ENCODE measurements around the gene IQCM.
"Not testable (repeated sequence)": the region's sequence is repeated elsewhere in the genome, so short reads cannot be mapped to it uniquely, and the experiment has no call there.

Gene IQCM

DNA sequence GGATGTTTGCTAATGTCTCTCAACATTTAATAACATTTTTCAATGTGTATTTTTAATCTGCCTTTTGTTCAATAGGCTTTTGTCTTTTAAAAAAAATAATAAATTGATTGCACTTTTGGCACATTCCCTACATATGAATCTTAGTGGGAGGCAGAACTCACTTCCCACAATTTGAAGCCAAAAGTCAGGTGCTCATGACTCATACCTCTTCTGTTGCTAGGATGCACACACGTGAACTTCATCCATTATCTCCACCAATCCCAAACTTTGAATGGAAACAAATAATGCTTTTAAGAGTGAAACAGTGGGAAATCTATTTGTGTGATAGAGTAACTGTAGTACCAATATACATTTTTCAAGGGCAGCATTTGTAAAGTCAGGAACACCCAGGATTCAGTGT lies 260.5 kb downstream of the IQCM start:
- DNase-seq, result no peak

DNA sequence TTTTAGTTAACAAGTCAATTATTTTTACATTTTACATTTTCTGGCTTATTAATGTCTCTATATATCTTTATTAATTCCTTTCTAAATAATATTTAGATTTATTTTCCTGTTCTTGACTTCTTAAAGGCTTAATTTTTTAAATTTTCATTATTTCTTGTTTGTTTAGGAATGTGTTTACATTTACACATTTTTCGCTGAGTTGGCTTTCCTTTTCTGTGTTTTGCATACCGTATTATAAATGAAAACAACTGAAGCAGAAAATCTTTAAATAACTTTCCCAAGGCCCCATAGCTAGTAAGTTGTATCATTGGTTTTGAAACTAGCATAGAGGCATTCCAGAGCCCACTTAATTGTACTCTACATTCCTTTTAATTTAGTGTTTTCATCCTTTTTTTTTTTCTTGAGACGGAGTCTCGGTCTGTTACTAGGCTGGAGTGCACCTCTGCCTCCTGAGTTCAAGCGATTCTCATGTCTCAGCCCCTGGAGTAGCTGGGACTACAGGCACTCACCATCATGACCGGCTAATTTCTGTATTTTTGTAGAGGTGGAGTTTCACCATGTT lies 261.6 kb downstream of the IQCM start:
- no peak for DNase-seq

DNA sequence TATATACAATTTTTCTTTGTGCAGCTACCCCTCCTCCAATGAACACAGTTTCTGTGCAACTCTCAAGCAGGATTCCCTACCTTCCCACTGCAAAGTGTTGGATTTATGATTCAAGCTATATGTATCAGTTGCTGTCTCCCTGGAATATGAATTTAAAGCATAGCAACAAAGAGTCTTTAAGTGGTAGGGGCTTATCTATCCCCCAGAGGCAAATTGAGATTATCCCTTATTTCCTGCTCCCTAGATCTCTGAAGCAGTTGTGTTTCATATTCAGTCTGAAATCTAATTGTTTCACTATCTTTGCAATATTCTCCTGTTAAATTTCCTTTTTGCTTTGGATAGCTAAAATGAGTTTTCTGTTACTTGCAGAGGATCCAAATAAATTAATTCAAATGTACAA lies 263.0 kb downstream of the IQCM start:
- DNase-seq, result no peak

DNA sequence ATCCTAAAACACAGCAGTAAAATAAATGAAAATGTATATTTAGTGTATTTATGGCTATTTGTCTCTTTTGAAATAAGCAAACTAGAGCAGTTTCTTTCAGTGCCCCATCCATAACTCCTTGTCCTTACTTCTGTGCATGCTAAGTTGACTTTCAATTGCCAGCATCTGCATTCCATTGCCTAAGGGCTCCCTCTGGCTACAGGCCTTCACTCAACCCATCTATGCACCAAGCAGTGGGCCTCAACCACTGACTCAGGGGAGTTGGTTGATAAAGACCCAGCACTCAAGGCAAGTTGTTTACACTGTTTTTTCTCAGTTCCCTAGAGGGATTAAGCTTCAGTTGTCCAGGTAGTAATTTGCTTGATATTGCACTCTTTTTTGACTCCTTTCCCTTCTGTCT lies 265.7 kb downstream of the IQCM start:
- DNase-seq, result no peak

DNA sequence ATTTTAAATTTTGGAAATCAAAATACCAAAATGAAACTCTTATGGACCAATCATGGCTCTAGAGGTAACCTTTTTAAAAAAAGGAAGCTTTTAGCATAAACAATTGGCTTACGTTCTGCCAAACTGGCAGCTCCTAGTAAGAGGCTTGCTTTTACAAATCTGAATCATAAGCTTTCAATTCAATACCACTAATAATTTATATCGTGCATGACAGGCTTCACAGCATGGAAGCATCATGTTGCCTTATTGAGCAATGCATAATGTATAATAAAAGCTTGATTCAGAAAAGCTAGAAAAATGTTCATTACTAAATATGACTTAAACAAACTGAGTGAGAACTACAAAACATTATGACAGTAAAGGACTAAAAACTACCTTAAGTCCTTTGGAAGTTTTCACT lies 280.9 kb downstream of the IQCM start:
- no peak for DNase-seq

DNA sequence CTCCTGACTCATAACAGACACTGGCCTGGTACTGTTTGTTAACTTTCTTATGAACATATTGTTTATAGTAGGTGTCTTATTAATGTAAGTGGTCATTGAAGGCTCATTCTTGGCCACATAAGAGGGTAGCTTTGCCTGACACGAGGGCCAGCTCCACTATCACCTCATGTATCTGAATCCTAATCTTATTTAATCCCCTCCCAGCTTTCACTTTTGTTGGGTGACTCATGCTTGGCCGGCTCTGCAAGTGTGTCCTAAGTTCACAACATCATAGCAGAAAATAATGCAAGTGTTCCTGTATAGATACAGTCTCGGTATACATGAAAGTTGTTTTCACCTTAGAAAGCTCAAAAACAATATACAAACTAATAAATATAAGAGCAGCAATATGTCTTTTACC lies 283.8 kb downstream of the IQCM start:
- no peak for DNase-seq

DNA sequence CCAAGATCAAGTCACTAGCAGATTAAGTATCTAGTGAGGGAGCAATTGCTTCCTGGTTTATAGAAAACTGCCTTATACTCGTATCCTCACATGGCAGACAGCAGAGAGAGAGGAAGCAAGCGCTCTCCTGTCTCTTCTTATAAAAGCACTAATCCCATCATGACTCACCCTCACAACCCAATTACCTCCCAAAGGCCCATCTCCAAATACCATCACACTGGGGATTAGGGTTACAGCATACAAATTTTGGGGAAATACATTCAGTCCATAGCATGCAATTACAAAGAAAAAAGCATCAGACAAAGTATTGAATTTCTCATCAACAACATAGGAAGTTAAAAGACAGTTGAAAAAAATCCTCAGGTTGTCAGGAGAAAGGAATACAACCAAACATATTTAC lies 292.6 kb downstream of the IQCM start:
- DNase-seq, result no peak

DNA sequence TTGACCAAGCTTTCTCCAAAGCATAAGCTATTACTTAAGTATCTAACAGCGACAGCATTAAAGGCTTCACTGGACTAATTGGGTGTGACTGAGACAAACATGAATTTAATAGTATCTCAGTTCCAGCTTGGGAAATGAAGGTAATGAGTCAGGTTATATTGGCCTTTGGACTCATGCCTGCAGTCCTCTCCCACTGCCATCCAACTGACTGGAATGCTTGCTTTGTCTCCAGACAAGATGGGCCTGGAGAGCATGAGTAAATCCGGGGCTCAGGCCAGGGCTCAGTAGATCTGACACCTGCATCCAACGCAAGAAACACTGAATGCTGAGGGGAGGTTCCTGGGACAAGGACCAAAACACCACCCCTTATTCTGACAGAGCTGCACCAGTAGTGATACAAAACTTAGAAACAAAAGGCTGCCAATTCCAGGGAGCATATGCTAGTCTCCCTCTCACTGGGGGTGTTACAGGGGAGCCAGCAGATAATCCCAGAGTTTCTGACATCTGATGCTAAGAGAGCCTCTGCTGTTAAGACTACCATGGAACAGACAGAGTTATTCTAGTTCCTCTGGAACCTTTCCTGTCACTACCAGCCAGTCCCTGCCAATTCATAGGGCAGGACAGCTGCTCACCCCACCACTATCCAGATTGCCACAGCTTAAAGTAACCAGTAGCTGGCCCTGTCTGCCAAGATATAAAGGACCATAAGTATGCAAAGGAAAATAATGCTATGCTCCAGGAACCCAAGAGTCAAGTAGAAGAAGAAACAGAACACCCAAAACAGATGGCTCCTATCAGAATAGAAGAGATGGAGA lies 293.8 kb downstream of the IQCM start:
- no peak for DNase-seq

DNA sequence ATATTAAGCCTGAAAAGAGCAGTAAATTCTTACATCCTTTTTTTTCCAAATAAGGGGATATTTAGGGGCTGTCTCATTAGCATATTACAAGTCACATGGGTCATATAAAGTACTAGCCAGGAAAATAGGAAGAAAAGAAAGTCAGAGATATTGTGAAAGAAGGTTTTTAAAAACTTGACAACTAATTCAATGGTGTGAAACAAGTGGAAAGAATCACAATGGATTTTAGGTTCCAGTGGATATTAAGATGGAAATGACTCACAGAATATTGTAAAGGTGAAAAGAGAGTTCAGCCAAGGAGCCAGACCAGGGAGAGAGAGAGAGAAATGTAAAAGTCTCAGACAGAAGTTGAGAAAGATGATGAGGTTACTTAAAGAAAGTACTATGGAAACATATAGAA lies 297.2 kb downstream of the IQCM start:
- DNase-seq, result no peak

DNA sequence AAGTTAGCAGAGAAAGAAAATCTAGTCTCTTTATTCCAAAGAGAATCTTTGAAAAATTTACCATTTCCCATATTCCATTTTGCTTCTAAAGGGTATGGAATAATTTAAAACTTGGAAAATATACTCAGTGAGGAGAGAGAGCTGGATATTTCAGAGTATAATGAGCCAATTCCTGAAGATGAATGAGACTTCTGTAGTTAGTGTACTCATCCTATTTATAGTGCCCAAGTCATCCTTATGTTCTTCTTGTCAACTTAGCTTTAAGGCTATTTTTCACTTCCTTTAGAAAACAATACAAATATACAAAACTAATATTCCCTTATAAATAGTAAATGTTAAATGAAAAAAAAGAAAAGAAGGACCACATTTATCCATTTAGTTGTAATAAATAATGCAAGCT lies 302.6 kb downstream of the IQCM start:
- DNase-seq, result no peak

DNA sequence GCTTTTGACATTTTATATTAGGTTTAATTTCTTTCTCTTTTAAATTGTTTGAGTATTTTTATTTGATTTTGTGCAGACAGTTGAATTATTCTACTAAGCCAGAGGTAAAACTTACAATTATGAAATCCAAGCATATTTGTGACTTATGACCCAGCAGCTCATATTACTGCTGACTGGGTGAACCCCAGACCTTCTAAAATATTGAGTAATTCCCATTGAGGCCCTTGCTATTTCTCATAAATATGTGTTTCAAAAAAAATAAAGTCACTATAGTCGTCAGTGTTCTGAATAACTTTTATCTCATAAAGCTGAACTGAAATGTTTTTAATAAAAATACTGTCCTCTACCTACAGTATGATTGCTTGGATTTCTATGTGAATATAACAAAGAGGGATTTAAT lies 303.1 kb downstream of the IQCM start:
- no peak for DNase-seq

DNA sequence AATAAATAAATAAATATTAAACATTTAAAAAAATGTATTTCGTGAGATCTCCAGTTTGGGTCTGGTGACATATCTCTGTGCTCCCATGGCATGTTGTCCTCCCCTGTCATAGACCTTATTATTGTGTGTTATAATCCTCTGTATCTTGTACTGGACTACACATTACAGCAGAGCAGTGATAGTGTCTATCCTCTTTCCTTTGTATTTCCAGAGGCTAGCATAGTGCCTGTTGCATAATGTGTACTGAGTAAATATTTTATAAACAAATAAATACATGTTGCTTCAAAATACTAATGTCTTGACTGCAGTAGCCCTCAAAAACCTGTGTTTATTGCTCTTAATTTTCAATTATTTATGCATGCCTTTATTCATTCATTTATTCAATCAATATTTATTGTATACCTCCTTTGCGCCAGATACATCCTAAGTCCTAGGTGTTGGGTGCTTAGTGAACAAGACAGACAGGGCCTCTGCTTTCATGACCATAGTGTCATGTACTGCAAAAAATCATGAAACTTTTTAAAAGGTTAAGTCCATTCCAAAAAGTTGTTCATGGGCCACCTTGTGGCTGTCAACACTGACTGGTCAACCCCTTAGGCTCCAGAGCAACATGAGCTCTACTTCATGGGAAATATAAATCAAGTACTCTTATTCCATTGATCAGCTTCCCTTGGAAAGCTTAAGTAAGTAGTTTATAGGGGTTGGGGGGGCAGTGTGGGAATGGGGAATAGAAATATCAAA lies 303.9 kb downstream of the IQCM start:
- DNase-seq, result no peak

DNA sequence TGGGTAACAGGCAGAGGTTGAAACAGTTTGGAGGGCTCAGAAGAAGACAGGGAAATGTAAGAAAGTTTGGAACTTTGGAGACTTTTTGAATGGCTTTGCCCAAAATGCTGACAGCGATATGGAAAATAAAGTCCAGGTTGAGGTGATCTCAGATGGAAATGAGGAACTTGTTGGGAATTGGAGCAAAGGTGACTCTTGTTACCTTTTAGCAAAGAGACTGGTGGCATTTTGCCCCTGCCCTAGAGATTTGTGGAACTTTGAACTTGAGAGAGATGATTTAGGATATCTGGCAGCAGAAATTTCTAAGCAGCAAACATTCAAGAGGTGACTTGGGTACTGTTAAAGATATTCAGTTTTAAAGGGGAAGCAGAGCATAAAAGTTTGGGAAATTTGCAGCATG lies 308.3 kb downstream of the IQCM start:
- DNase-seq, result not testable (repeated sequence)

DNA sequence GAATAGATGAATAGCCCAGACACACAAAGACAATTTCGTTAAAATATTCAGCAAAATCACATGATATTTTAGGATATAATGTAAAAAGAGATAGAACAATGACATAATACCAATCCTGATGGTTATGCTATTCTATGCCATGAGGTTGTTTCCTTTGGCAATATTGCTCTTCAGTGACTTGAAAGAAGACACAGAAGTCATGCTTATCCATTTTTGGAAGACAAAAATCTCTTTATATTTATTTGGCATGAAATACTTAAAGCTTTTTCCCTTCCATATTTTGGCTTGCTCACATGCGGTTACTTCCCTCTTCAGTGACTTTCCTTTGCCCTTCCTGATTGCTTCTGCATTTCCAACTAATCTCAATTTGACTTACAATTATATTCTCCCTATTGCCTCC lies 314.8 kb downstream of the IQCM start:
- DNase-seq, result no peak

DNA sequence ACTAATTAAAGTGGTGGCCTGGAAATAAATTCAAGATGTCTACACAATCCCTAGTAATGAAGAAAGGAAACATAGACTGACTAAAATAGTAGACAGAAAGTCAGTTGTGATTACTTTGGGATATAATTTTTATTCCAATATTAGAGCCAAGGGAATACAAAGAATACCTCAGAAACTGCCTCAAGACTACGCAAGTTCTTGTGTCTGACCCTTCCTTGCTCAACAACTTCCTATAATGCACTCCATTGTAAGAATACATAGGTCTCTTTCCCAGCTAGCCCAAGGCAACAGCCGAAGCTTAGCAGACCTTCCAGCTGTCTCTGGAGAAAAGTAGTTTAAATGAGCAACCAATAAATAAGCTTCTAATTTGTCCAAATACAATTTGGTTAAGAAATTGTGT lies 315.9 kb downstream of the IQCM start:
- no peak for DNase-seq

DNA sequence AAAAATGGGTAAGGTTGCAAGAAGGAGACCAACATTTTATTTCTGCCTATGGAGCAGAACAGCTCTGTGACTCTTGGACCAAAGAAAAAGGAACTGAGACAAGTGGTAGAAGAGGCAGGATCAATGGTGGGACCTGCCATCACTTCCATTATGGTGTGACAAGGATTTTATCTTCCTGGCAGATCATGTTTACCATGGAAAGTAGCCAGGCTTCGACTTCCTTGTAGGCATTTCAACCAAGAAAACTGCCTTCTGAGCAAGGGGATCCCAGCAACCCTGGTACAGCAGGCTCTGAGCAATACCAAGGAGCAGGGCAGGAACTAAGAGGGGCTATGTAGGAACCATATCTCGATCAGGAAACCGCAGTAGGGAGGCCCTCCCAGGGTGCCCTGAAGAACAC lies 317.4 kb downstream of the IQCM start:
- no peak for DNase-seq

DNA sequence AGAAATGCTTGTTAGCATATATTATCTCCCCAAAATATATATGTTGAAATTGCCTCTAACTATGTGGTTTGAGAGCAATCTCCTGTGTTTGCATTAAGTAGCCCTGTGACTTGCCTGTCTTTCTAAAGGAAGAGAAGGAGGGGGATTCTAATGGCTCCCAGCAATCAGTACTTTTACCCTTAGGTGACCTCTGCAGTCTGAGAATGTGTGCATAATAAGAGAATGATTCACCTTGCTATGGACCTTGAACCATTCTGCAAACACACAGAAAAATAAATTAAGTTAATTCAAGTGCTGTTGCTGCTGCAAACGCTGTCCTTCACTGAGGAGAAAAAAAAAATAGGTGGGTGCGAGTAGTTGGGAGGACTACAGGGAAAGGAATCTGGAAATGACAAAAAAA lies 322.2 kb downstream of the IQCM start:
- no peak for DNase-seq

DNA sequence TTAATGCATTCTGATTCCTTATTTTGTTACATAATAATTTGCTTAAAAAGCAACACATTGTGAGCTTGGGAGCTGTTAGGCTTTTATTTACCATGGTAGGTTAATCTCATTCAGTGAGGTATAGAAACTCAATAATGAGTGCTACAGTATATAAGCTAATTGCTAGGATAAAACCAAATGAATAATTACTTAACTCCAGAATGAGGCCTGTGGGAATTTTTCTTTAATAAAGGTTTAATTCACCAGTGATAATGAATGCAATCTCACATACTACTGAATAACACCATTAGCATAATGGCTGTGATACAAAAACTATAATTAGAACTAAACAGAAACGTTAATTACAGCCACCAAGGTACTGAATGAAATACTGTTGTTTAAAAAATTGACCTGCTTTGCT lies 326.3 kb downstream of the IQCM start:
- no peak for DNase-seq

DNA sequence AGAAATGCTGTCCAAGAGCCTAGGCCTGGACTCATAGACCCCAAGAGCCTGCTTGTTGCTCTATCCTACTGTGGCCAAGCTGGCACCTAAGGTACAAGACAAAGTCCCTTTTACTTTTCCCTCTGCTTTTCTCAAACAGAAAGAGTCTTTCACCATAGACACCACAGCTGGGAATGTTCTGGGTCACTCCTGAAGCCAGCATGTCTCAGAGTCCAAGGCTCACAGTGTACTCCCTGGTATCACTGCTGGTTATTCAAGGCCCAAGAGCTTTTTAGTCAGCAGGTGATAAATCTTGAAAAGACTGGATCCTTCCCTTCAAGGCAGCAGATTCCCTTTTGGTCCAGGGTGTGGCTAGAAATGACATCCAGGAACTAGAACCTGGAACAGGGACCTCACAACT lies 328.8 kb downstream of the IQCM start:
- DNase-seq, result no peak

DNA sequence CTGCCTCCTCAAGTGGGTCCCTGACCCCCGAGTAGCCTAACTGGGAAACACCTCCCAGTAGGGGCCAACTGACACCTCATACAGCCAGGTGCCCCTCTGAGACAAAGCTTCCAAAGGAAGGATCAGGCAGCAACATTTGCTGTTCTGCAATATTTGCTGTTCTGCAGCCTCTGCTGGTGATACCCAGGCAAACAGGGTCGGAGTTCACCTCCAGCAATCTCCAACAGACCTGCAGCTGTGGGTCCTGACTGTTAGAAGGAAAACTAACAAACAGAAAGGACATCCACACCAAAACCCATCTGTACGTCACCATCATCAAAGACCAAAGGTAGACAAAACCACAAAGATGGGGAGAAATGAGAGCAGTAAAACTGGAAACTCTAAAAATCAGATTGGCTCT lies 347.0 kb downstream of the IQCM start:
- not testable (repeated sequence) for DNase-seq

DNA sequence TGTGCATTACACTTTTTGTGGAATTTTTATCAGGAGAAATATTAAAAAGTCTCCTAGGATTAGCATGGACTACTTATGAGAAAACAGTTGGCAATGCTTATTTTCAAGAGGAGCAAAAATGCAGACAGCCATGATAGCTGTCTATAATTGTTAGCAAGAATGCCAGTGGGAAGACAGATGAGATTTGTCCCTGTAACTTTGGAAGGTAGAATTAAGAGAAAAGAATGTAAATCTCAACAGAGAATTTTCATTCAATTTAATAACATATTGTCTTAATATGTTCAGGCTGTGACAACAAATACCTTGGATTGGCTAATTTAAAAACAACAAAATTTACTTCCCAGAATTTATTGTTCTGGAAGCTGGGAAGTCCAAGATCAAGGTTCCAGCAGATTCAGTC lies 349.2 kb downstream of the IQCM start:
- no peak for DNase-seq

DNA sequence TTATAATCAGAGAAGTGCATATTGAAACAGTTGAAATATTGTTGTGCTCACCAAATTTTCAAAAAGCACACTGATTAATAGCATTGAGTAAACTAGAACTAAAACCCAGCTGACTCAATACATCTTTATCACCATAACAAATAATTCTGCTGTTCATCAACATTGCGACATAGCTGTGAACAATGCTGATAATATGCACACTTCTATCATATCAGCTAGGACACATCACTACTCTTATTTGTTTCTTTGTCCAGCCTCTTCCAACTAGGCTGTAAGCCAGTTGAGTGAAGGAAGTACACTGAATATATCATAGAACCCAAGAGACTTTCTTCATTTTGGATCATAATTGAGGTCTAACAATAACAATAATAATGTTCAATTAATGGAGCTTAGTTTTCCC lies 349.7 kb downstream of the IQCM start:
- DNase-seq, result no peak

DNA sequence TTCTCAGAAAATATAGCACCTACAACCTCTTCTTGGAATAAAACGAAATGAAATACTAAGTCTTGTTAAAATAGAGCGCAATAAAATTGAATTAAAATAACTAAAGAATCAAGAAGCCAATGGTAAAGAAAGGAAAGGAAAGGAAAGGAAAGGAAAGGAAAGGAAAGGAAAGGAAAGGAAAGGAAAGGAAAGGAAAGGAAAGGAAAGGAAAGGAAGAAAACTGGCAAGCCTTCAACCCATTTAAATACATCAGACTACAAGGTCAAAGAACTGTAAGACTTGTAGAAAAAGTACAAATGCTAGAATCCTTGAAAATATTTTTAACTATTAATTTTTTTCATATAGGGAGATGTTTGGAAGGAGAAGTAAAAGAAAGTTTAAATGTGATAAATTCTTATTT lies 372.1 kb downstream of the IQCM start:
- DNase-seq, result no peak

DNA sequence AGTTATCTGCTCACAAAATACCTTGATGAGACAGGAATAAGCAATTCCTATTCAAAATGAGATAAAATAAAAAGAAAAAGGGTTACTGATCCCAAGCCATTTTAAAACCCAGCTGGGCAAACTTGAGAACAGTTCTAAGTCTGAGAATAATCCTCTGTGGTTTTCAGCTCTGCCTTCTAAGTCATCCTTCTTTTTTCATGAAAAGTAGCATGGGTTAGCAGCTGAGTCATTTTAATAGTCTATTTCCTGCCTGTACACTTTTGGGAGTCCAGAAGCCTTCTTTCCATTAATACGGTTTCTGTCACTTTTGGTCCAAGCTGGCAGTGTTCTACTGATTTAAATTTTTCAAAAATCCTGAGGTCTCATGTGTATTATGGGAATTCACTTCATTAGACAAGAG lies 374.3 kb downstream of the IQCM start:
- DNase-seq, result no peak
